OCI-LY7 (cell line): ENCODE measurements around the gene BTBD17.

Experiments
- EZH2phosphoT487 ChIP-seq: fragments of 200-600 bp; sonication (generic); IDR thresholded peaks from 2 replicates; pipeline ENCODE4 v1.6.1; 2018; ENCODE audit warnings: low read depth, borderline replicate concordance, mild to moderate bottlenecking, mixed run types, antibody characterized with exemption, low read length, moderate library complexity, mixed read lengths
- TF ChIP-seq, protein P1 (sequence below): fragments of 200-600 bp; sonication (generic); conservative IDR thresholded peaks from 2 replicates; pipeline ENCODE4 v1.5.1; 2014; ENCODE audit warnings: mild to moderate bottlenecking, antibody characterized with exemption, low read length, moderate library complexity, mixed read lengths

DNA sequence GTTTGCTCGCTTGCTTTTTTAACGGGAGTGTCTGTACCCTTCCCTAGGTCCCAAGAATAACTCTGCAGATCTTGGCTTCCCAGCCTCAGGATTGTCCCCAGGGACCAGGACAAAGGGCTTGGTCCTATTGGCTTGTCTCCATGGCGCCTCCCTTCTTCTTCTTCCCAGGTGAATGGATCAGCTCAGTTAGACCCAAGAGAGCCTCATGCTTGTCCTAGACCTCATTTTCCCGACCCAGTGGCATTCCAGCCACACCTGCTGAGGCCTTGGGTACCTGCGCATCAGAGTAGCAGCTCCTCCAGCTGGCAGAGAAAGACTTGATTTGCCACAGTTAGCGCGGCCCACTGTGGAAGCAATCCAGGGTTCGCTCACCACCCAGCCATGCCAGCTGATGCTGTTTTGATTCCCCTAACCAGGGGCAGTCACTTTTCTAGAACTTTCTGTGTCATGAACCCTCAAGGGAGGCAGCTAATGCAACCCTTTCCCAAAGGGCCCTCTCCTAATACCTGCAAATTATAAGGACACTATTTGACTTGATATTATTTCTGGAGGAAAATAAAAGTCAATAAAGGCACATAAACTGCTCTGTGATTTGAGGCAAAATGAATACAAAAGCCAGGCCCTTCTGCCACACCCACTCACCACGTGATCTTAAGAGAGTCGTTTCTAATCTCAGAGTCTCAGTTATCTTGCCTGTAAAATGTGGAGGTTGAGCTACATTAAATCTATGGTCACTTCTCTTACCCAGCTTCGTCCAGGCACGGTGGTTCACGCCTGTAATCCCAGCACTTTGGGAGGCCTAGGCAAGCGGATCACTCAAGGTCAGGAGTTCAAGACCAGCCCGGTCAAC, 19.5 kb upstream of the BTBD17 start:
- TF ChIP-seq EZH2phosphoT487 = no peak
- TF ChIP-seq, protein P1, sequence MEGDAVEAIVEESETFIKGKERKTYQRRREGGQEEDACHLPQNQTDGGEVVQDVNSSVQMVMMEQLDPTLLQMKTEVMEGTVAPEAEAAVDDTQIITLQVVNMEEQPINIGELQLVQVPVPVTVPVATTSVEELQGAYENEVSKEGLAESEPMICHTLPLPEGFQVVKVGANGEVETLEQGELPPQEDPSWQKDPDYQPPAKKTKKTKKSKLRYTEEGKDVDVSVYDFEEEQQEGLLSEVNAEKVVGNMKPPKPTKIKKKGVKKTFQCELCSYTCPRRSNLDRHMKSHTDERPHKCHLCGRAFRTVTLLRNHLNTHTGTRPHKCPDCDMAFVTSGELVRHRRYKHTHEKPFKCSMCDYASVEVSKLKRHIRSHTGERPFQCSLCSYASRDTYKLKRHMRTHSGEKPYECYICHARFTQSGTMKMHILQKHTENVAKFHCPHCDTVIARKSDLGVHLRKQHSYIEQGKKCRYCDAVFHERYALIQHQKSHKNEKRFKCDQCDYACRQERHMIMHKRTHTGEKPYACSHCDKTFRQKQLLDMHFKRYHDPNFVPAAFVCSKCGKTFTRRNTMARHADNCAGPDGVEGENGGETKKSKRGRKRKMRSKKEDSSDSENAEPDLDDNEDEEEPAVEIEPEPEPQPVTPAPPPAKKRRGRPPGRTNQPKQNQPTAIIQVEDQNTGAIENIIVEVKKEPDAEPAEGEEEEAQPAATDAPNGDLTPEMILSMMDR = no peak
